PFSK-1 (cell line): Measurements from ENCODE around the gene MOXD1.

ENCODE experiments used
- FOXP2 ChIP-seq: optimal IDR thresholded peaks from 2 replicates; pipeline ENCODE3; 2011; ENCODE audit warnings: borderline replicate concordance, control low read depth, inconsistent platforms; ENCODE audit not compliant: insufficient read depth; ENCODE audit errors: extremely low read length, extremely low read depth
- POLR2AphosphoS5 ChIP-seq: IDR thresholded peaks from 2 replicates; pipeline ENCODE4 v1.6.1; 2012; ENCODE audit warnings: low read depth, mild to moderate bottlenecking, control low read depth, low read length, moderate library complexity
- REST ChIP-seq, 2 experiments: IDR thresholded peaks; 2 replicates each; pipeline versions ENCODE4 v1.6.1 to v1.8.0; 2011 to 2012; ENCODE audit warnings: low read depth in 2 of 2, low read length in 2 of 2, control low read depth in 1 of 2, inconsistent platforms in 1 of 2, mild to moderate bottlenecking in 1 of 2, moderate library complexity in 1 of 2; ENCODE audit not compliant: insufficient read depth in 1 of 2
- SIN3A ChIP-seq: IDR thresholded peaks from 2 replicates; pipeline ENCODE4 v1.6.1; 2012; ENCODE audit warnings: mild to moderate bottlenecking, low read length, moderate library complexity, borderline replicate concordance; ENCODE audit not compliant: insufficient read depth
- TAF1 ChIP-seq: IDR thresholded peaks from 2 replicates; pipeline ENCODE4 v1.6.1; 2012; ENCODE audit warnings: low read length, control low read depth, borderline replicate concordance; ENCODE audit not compliant: insufficient read depth

The MOXD1 gene

GRCh38 chr6:132320007-132320406 is 81.3 kb downstream of the MOXD1 start:
- TF ChIP-seq SIN3A: no peak
- no peak for TF ChIP-seq FOXP2
- TF ChIP-seq REST (IDR thresholded peaks at IDR 0.05; ENCODE audit: insufficient read depth in 1 of 2, low read depth in 2 of 2, low read length in 2 of 2): no peak
- no peak for TF ChIP-seq POLR2AphosphoS5
- no peak for TF ChIP-seq TAF1

GRCh38 chr6:132316970-132317369 is 84.3 kb downstream of the MOXD1 start:
- TF ChIP-seq REST (IDR thresholded peaks at IDR 0.05; ENCODE audit: insufficient read depth in 1 of 2, low read depth in 2 of 2, low read length in 2 of 2): no peak
- TF ChIP-seq SIN3A: no peak
- TF ChIP-seq FOXP2: no peak
- no peak for TF ChIP-seq POLR2AphosphoS5
- no peak for TF ChIP-seq TAF1

GRCh38 chr6:132314432-132314831 is 86.8 kb downstream of the MOXD1 start:
- TF ChIP-seq SIN3A (no peak), TAF1 (no peak), FOXP2 (no peak), POLR2AphosphoS5 (no peak), REST (IDR thresholded peaks at IDR 0.05; ENCODE audit: insufficient read depth in 1 of 2, low read depth in 2 of 2, low read length in 2 of 2) (no peak)

GRCh38 chr6:132310921-132311320 is 90.4 kb downstream of the MOXD1 start:
- TF ChIP-seq TAF1 (no peak), REST (IDR thresholded peaks at IDR 0.05; ENCODE audit: insufficient read depth in 1 of 2, low read depth in 2 of 2, low read length in 2 of 2) (no peak)

GRCh38 chr6:132304891-132305305 is 96.4 kb downstream of the MOXD1 start:
- TF ChIP-seq REST (IDR thresholded peaks at IDR 0.05; ENCODE audit: insufficient read depth in 1 of 2, low read depth in 2 of 2, low read length in 2 of 2) (no peak), SIN3A (no peak), FOXP2 (no peak), POLR2AphosphoS5 (no peak), TAF1 (no peak)
